22Rv1 (cell line): ENCODE data around the gene HLA-F.

Source experiments
- H3K27ac ChIP-seq: fragments of 450-650 bp; 2 replicates; pipeline ENCODE4 v1.5.1; 2017
- CTCF ChIP-seq: fragments of 450-650 bp; IDR thresholded peaks from 2 replicates; pipeline ENCODE4 v1.5.1; 2017; ENCODE audit warnings: mild to moderate bottlenecking
- ZFX ChIP-seq: fragments of 450-650 bp; IDR thresholded peaks from 2 replicates; pipeline ENCODE4 v1.6.1; 2017; ENCODE audit warnings: antibody characterized with exemption, borderline replicate concordance

Gene HLA-F

GRCh38 chr6:29748391-29749307 is 25.4 kb downstream of the HLA-F start:
- no peak for TF ChIP-seq CTCF
- no peak for TF ChIP-seq ZFX
- H3K27ac ChIP-seq = no peak overlapping the region

- TF ChIP-seq ZFX = no peak
- TF ChIP-seq CTCF = no peak
Observed at GRCh38 chr6:29749308-29749662, 26.1 kb downstream of the HLA-F start.

GRCh38 chr6:29749668-29750067 is 26.4 kb downstream of the HLA-F start:
- TF ChIP-seq ZFX (no peak), CTCF (no peak)

More at GRCh38 chr6:29749308-29749662, 26.1 kb downstream of the HLA-F start:
- H3K27ac ChIP-seq = no peak overlapping the region

GRCh38 chr6:29750709-29751108 is 27.5 kb downstream of the HLA-F start:
- no peak overlapping the region for H3K27ac ChIP-seq
- no peak for TF ChIP-seq CTCF
- TF ChIP-seq ZFX = no peak

More at GRCh38 chr6:29749668-29750067, 26.4 kb downstream of the HLA-F start:
- no peak overlapping the region for H3K27ac ChIP-seq

- H3K27ac ChIP-seq = no peak overlapping the region
- TF ChIP-seq ZFX (no peak), CTCF (no peak)
Observed at GRCh38 chr6:29751480-29751879, 28.2 kb downstream of the HLA-F start.

- H3K27ac ChIP-seq = peak overlapping the region; percentile 51
- TF ChIP-seq CTCF = peak; percentile 98
- TF ChIP-seq ZFX = no peak
Observed at GRCh38 chr6:29752451-29753308, 29.4 kb downstream of the HLA-F start.
